Calu3 (cell line): ENCODE results near the gene MKLN1. TPM values are rescaled to one million over a fixed set of nuclear protein-coding genes. Genes with fewer than 3 reads are reported as not detected.

Experiments used
- BruUV-seq: library from RNA; stranded (reverse); fragments of 400-500 nt; replicated peaks from 2 replicates; lab custom pipeline; 2021; lab: Mats Ljungman, UMichigan
- CTCF ChIA-PET: fragments of 300-600 bp; sonication (Branson Sonifier 250); formaldehyde crosslinking; loops from one replicate; lab custom pipeline; 2022; ENCODE audit warnings: antibody characterized with exemption; lab: Charles Lee
- DNase-seq: peaks from one replicate; pipeline ENCODE4 v3.0.0; 2022
- H3K27ac Mint-ChIP-seq: one replicate; pipeline ENCODE4 v1.8.0; 2022; ENCODE audit warnings: mixed read lengths; ENCODE audit not compliant: unreplicated experiment
- H3K27me3 Mint-ChIP-seq: one replicate; pipeline ENCODE4 v1.8.0; 2022; ENCODE audit warnings: mixed read lengths; ENCODE audit not compliant: unreplicated experiment
- H3K36me3 Mint-ChIP-seq: one replicate; pipeline ENCODE4 v1.8.0; 2022; ENCODE audit warnings: mild to moderate bottlenecking, moderate library complexity, mixed read lengths; ENCODE audit not compliant: insufficient read depth, unreplicated experiment
- H3K4me1 Mint-ChIP-seq: one replicate; pipeline ENCODE4 v1.8.0; 2022; ENCODE audit warnings: mild to moderate bottlenecking, low read depth, mixed read lengths; ENCODE audit not compliant: unreplicated experiment
- H3K4me3 Mint-ChIP-seq: one replicate; pipeline ENCODE4 v1.8.0; 2022; ENCODE audit warnings: mild to moderate bottlenecking, low read depth, moderate library complexity, mixed read lengths; ENCODE audit not compliant: unreplicated experiment
- H3K9me3 Mint-ChIP-seq: one replicate; pipeline ENCODE4 v1.8.0; 2022; ENCODE audit warnings: low read depth, mixed read lengths; ENCODE audit not compliant: unreplicated experiment
- CTCF ChIP-seq: fragments of 200-600 bp; IDR thresholded peaks from one replicate; pipeline ENCODE4 v1.8.0; 2022; ENCODE audit warnings: antibody characterized with exemption; ENCODE audit not compliant: unreplicated experiment
- intact Hi-C: fragments of 100-400 bp; cut with micrococcal nuclease; formaldehyde crosslinking; loops from one replicate; pipeline ENCODE4 v1.10.0; 2022; ENCODE audit not compliant: unreplicated experiment
- total RNA-seq: library from RNA; stranded (reverse); gene quantifications from 2 replicates; pipeline ENCODE4 v1.2.3, GENCODE V29; 2022

The MKLN1 gene
- total RNA-seq, 1 experiment from 2014 or later = 47.1 TPM

GRCh38 chr7:131494182-131494581, 166.5 kb downstream of the MKLN1 start:
- CTCF ChIA-PET = no interaction called here
- TF ChIP-seq CTCF = no peak
- H3K36me3 Mint-ChIP-seq = no peaks in the 10 kb centered on the region
- H3K27ac Mint-ChIP-seq = no peak overlapping the region
- no peaks in the 10 kb centered on the region for H3K27me3 Mint-ChIP-seq
- H3K4me3 Mint-ChIP-seq = no peak overlapping the region
- BruUV-seq = no TSS peak
- intact Hi-C loops = no loop called here
- no peaks in the 10 kb centered on the region for H3K9me3 Mint-ChIP-seq
- no peak for DNase-seq
- H3K4me1 Mint-ChIP-seq = no peaks in the 10 kb centered on the region

- BruUV-seq = no TSS peak
- no peak for TF ChIP-seq CTCF
- intact Hi-C loops = no loop called here
- H3K27me3 Mint-ChIP-seq = no peaks in the 10 kb centered on the region
- H3K4me1 Mint-ChIP-seq = no peaks in the 10 kb centered on the region
- no peaks in the 10 kb centered on the region for H3K36me3 Mint-ChIP-seq
- H3K9me3 Mint-ChIP-seq = no peaks in the 10 kb centered on the region
- CTCF ChIA-PET = no interaction called here
- no peak overlapping the region for H3K27ac Mint-ChIP-seq
- no peak for DNase-seq
- H3K4me3 Mint-ChIP-seq = no peak overlapping the region
Observed at GRCh38 chr7:131495669-131496498, 168.2 kb downstream of the MKLN1 start.

GRCh38 chr7:131497454-131497853, 169.8 kb downstream of the MKLN1 start:
- intact Hi-C loops = no loop called here
- CTCF ChIA-PET = no interaction called here
- TF ChIP-seq CTCF = no peak

GRCh38 chr7:131498237-131498885, 170.7 kb downstream of the MKLN1 start:
- Mint-ChIP-seq H3K36me3 (peaks cover 12% of the 10 kb centered on the region), H3K27ac (no peak overlapping the region), H3K27me3 (no peaks in the 10 kb centered on the region), H3K4me3 (no peak overlapping the region), H3K9me3 (no peaks in the 10 kb centered on the region), H3K4me1 (no peaks in the 10 kb centered on the region)
- intact Hi-C loops = no loop called here
- CTCF ChIA-PET = no interaction called here
- DNase-seq = no peak
- BruUV-seq = no TSS peak
- no peak for TF ChIP-seq CTCF

More at GRCh38 chr7:131497454-131497853, 169.8 kb downstream of the MKLN1 start:
- BruUV-seq = no TSS peak
- H3K36me3 Mint-ChIP-seq = peaks cover 8% of the 10 kb centered on the region
- H3K4me1 Mint-ChIP-seq = no peaks in the 10 kb centered on the region
- H3K27me3 Mint-ChIP-seq = no peaks in the 10 kb centered on the region
- no peaks in the 10 kb centered on the region for H3K9me3 Mint-ChIP-seq
- no peak overlapping the region for H3K4me3 Mint-ChIP-seq
- DNase-seq = no peak
- no peak overlapping the region for H3K27ac Mint-ChIP-seq
